PC-9 (cell line): ENCODE measurements around the gene MAB21L1. TPM values are rescaled to one million over a fixed set of nuclear protein-coding genes. Genes with fewer than 3 reads are reported as not detected.

Experiments used
- BruUV-seq: library from RNA; stranded (reverse); fragments of 400-500 nt; replicated peaks from 2 replicates; lab custom pipeline; 2021; lab: Mats Ljungman, UMichigan
- CTCF ChIA-PET: fragments of 300-600 bp; sonication (Branson Sonifier 250); formaldehyde crosslinking; loops from one replicate; lab custom pipeline; 2022; ENCODE audit warnings: antibody characterized with exemption; lab: Charles Lee
- POLR2A ChIA-PET: fragments of 300-600 bp; sonication (Branson Sonifier 250); formaldehyde crosslinking; loops from one replicate; lab custom pipeline; 2022; ENCODE audit warnings: antibody characterized with exemption; ENCODE audit not compliant: unreplicated experiment; lab: Charles Lee
- DNase-seq, 2 experiments: peaks; one replicate each; pipeline versions ENCODE4 v3.0.0 to v3.0.0-alpha.2; 2015 to 2022; ENCODE audit warnings: mixed read lengths in 1 of 2
- H2AFZ ChIP-seq: fragments of 200-600 bp; sonication (generic); 2 replicates; pipeline ENCODE4 v1.8.1; 2017; ENCODE audit warnings: antibody characterized with exemption
- H3F3A ChIP-seq: fragments of 200-600 bp; sonication (generic); 2 replicates; pipeline ENCODE4 v1.8.1; 2017; ENCODE audit warnings: antibody characterized with exemption, mild to moderate bottlenecking, low read depth; ENCODE audit not compliant: insufficient read depth
- H3K27ac ChIP-seq: fragments of 200-600 bp; sonication (generic); 2 replicates; pipeline ENCODE4 v1.6.1; 2016; ENCODE audit warnings: mixed run types
- H3K27me3 ChIP-seq: fragments of 200-600 bp; sonication (generic); 2 replicates; pipeline ENCODE4 v1.6.1; 2016; ENCODE audit warnings: low read depth, mixed run types; ENCODE audit not compliant: insufficient read depth
- H3K36me3 ChIP-seq: fragments of 200-600 bp; sonication (generic); 2 replicates; pipeline ENCODE4 v1.6.1; 2016; ENCODE audit warnings: low read depth, mixed run types
- H3K4me1 ChIP-seq: fragments of 200-600 bp; sonication (generic); replicated peaks from 2 replicates; pipeline ENCODE4 v1.6.1; 2016; ENCODE audit warnings: mixed run types; ENCODE audit not compliant: insufficient read depth
- H3K4me2 ChIP-seq: fragments of 200-600 bp; sonication (generic); 2 replicates; pipeline ENCODE4 v1.6.1; 2017; ENCODE audit warnings: mixed run types
- H3K4me3 ChIP-seq: fragments of 200-600 bp; sonication (generic); 2 replicates; pipeline ENCODE4 v1.6.1; 2016; ENCODE audit warnings: mixed run types
- H3K79me2 ChIP-seq: fragments of 200-600 bp; sonication (generic); 2 replicates; pipeline ENCODE4 v1.6.1; 2017; ENCODE audit warnings: low read depth, mixed run types
- H3K9me2 ChIP-seq: fragments of 200-600 bp; sonication (generic); 2 replicates; pipeline ENCODE4 v1.8.1; 2017; ENCODE audit warnings: mild to moderate bottlenecking; ENCODE audit not compliant: insufficient read depth
- H3K9me3 ChIP-seq: fragments of 200-600 bp; sonication (generic); 2 replicates; pipeline ENCODE4 v1.8.1; 2016; ENCODE audit warnings: low read depth; ENCODE audit not compliant: insufficient read depth
- H4K20me1 ChIP-seq: fragments of 200-600 bp; sonication (generic); 2 replicates; pipeline ENCODE4 v1.8.1; 2017; ENCODE audit not compliant: insufficient read depth
- CTCF ChIP-seq: fragments of 200-600 bp; sonication (generic); conservative IDR thresholded peaks from 2 replicates; pipeline ENCODE4 v1.6.1; 2017; ENCODE audit warnings: mixed run types, antibody characterized with exemption, mild to moderate bottlenecking, moderate library complexity
- EZH2 ChIP-seq: fragments of 200-600 bp; sonication (generic); IDR thresholded peaks from 2 replicates; pipeline ENCODE4 v1.8.0; 2017; ENCODE audit warnings: antibody characterized with exemption, low read depth
- intact Hi-C: fragments of 100-400 bp; cut with micrococcal nuclease; formaldehyde crosslinking; loops from one replicate; pipeline ENCODE4 v1.10.0; 2022; ENCODE audit not compliant: unreplicated experiment
- total RNA-seq: library from RNA; stranded (reverse); gene quantifications from 2 replicates; pipeline ENCODE4 v1.2.3, GENCODE V29; 2021

MAB21L1 gene
- total RNA-seq, 1 experiment from 2014 or later, result not detected

- Histone ChIP-seq H3K4me3 (no peak overlapping the region), H3K27me3 (no peaks in the 10 kb centered on the region), H3K79me2 (no peaks in the 10 kb centered on the region), H3K4me1 (no peaks in the 10 kb centered on the region), H3K9me3 (no peaks in the 10 kb centered on the region), H3K9me2 (0 out of 2 replicates have a peak, but pooled peaks cover 6% of the 10 kb centered on the region), H3F3A (no peaks in the 10 kb centered on the region), H3K4me2 (no peak overlapping the region), H2AFZ (no peak overlapping the region), H3K36me3 (no peaks in the 10 kb centered on the region), H3K27ac (no peak overlapping the region), H4K20me1 (no peaks in the 10 kb centered on the region)
- no peak for TF ChIP-seq CTCF
- no peak for TF ChIP-seq EZH2
- DNase-seq, result no peak
- intact Hi-C loops, result no loop called here
- CTCF ChIA-PET, result no interaction called here
- POLR2A ChIA-PET, result no interaction called here
- BruUV-seq, result no TSS peak
These were observed 6.0 kb upstream of the MAB21L1 start for GRCh38 chr13:35482527-35482926.

- TF ChIP-seq CTCF, result no peak
- no peak for TF ChIP-seq EZH2
- no peaks in the 10 kb centered on the region for H3K9me3 ChIP-seq
- no peak overlapping the region for H3K4me2 ChIP-seq
- no peaks in the 10 kb centered on the region for H3K4me1 ChIP-seq
- no peaks in the 10 kb centered on the region for H3K36me3 ChIP-seq
- no peak overlapping the region for H3K27ac ChIP-seq
- H4K20me1 ChIP-seq, result no peaks in the 10 kb centered on the region
- no peaks in the 10 kb centered on the region for H3K79me2 ChIP-seq
- H3F3A ChIP-seq, result no peaks in the 10 kb centered on the region
- ChIA-PET CTCF (no interaction called here), POLR2A (no interaction called here)
- no TSS peak for BruUV-seq
- no peaks in the 10 kb centered on the region for H3K27me3 ChIP-seq
- intact Hi-C loops, result no loop called here
- DNase-seq, result no peak
- no peak overlapping the region for H3K4me3 ChIP-seq
- 0 out of 2 replicates have a peak, but pooled peaks cover 6% of the 10 kb centered on the region for H3K9me2 ChIP-seq
- no peak overlapping the region for H2AFZ ChIP-seq
These were observed 5.3 kb upstream of the MAB21L1 start for GRCh38 chr13:35481777-35482176.

- H3K4me1 ChIP-seq, result no peaks in the 10 kb centered on the region
- H3K9me3 ChIP-seq, result no peaks in the 10 kb centered on the region
- DNase-seq, result no peak
- TF ChIP-seq CTCF (no peak), EZH2 (no peak)
- ChIA-PET CTCF (no interaction called here), POLR2A (no interaction called here)
- no peak overlapping the region for H3K4me2 ChIP-seq
- no peaks in the 10 kb centered on the region for H3F3A ChIP-seq
- BruUV-seq, result no TSS peak
- H3K4me3 ChIP-seq, result no peak overlapping the region
- H3K27ac ChIP-seq, result no peak overlapping the region
- no peaks in the 10 kb centered on the region for H4K20me1 ChIP-seq
- intact Hi-C loops, result no loop called here
- H3K36me3 ChIP-seq, result no peaks in the 10 kb centered on the region
- no peaks in the 10 kb centered on the region for H3K79me2 ChIP-seq
- no peaks in the 10 kb centered on the region for H3K27me3 ChIP-seq
- H3K9me2 ChIP-seq, result no peaks in the 10 kb centered on the region
- H2AFZ ChIP-seq, result no peak overlapping the region
These were observed 3.9 kb upstream of the MAB21L1 start for GRCh38 chr13:35480346-35480745.
